Measurements from ENCODE around the gene SULT2B1.
"Not testable (repeated sequence)": the region's sequence is repeated elsewhere in the genome, so short reads cannot be mapped to it uniquely, and the experiment has no call there.

Gene SULT2B1

GRCh38 chr19:48624067-48624594 is 72.2 kb downstream of the SULT2B1 start:
- peak; percentile 97 for DNase-seq

- DNase-seq, result no peak
These were observed 73.1 kb downstream of the SULT2B1 start for GRCh38 chr19:48624791-48625723.

GRCh38 chr19:48625891-48626327 is 73.9 kb downstream of the SULT2B1 start:
- DNase-seq, result no peak

DNA sequence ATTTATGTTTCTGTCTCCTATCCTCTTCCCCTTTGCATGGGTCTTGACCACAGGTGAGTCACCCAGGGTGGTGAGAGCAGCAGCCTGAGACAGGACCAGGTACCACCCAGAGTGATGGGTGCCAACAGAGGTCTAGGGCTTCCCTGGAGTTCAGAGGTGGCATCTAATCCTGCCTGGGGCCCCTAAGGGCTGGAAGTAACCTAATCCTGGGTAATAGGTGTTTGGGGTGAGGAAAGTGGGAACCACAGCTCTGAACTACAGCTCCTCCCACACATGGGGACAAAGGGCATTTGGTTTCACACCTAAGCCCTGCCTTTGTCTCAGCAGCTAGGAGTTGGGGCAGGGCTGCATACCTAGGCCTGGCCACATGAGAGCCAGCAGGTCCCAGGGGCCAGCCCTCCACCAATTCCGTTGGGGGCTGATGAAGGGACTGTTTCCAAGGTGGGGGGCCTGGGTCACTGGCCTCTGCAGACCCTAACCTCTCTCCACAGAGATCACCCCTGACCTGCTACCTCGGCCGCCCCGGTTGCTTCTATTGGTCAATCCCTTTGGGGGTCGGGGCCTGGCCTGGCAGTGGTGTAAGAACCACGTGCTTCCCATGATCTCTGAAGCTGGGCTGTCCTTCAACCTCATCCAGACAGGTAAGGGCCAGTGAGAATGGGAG is 75.4 kb downstream of the SULT2B1 start:
- DNase-seq, result no peak

DNA sequence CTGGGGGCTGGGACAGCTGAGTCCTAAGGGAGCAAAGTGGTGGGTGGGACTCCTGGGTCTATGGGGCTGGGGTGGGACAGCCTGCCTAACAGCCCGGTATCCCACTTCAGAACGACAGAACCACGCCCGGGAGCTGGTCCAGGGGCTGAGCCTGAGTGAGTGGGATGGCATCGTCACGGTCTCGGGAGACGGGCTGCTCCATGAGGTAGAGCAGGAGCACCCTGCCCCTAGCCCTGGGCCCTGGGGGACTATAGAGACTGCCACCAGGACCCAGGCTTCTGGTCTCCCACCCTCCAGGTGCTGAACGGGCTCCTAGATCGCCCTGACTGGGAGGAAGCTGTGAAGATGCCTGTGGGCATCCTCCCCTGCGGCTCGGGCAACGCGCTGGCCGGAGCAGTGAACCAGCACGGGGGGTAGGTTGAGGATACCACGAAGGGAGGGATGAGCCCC is 75.9 kb downstream of the SULT2B1 start:
- no peak for DNase-seq

GRCh38 chr19:48628486-48629296 is 76.7 kb downstream of the SULT2B1 start:
- no peak for DNase-seq

GRCh38 chr19:48629297-48629598 is 77.3 kb downstream of the SULT2B1 start:
- no peak for DNase-seq

DNA sequence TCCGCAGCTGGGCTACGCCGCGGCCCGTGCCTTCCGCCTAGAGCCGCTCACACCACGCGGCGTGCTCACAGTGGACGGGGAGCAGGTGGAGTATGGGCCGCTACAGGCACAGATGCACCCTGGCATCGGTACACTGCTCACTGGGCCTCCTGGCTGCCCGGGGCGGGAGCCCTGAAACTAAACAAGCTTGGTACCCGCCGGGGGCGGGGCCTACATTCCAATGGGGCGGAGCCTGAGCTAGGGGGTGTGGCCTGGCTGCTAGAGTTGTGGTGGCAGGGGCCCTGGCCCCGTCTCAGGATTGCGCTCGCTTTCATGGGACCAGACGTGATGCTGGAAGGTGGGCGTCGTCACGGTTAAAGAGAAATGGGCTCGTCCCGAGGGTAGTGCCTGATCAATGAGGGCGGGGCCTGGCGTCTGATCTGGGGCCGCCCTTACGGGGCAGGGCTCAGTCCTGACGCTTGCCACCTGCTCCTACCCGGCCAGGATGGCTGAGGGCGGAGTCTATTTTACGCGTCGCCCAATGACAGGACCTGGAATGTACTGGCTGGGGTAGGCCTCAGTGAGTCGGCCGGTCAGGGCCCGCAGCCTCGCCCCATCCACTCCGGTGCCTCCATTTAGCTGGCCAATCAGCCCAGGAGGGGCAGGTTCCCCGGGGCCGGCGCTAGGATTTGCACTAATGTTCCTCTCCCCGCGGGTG is 77.8 kb downstream of the SULT2B1 start:
- DNase-seq, result no peak

DNA sequence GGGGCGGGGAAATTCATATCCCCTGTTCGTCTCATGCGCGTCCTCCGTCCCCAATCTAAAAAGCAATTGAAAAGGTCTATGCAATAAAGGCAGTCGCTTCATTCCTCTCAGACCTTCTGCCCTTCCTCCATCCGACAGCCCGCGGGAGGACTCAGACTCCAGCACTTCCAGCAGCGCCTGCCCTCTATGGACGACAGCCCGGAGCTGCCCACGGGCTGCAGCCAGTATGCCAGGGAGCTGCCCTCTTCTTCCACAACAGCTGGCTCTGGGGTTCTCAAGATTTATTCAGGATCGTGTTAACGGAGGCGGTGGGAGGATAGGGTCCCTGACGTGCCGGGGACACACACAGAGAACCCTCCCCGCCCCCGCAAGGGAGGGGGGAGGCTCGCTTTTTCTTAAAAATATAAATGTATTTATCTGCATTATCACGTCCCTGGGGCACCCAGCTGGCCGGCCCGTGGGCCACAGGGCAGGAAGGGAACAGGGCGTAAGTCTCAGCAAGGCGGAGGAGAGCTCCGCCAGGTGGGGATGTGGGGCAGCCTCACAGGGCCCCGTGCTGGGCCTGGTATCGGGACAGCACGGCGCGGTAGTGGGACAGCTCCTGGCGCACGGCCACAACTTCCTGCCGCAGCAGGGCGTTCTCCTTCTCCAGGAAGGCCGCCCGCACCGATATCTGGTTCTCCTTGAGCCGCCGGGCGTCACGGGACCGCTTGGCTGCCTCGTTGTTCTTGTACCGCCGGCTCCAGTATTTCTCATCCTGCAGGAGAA is 78.5 kb downstream of the SULT2B1 start:
- no peak for DNase-seq

DNA sequence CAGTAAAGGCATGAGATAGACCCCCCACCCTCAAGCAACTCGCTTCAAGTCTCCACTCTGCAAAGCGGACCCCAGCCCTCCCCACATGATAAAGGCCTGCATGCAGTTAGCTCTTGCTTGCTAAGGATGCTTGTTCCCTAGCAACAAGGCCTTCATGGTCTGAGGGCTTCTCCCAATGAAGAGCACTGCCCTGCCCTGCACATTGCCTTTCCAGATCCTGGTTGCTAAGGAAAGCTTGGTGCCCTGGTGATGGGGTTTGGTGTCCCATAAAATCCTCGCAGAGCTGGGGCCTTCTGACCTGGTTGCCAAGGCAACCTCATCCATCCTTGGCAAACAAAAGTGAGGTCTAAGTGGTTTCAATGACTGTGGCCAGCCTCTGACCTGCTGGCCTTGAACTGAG is 79.3 kb downstream of the SULT2B1 start:
- no peak for DNase-seq

- not testable (repeated sequence) for DNase-seq
These were observed 80.3 kb downstream of the SULT2B1 start for GRCh38 chr19:48632286-48632685.

- no peak for DNase-seq
These were observed 80.7 kb downstream of the SULT2B1 start for GRCh38 chr19:48632692-48633147.

DNA sequence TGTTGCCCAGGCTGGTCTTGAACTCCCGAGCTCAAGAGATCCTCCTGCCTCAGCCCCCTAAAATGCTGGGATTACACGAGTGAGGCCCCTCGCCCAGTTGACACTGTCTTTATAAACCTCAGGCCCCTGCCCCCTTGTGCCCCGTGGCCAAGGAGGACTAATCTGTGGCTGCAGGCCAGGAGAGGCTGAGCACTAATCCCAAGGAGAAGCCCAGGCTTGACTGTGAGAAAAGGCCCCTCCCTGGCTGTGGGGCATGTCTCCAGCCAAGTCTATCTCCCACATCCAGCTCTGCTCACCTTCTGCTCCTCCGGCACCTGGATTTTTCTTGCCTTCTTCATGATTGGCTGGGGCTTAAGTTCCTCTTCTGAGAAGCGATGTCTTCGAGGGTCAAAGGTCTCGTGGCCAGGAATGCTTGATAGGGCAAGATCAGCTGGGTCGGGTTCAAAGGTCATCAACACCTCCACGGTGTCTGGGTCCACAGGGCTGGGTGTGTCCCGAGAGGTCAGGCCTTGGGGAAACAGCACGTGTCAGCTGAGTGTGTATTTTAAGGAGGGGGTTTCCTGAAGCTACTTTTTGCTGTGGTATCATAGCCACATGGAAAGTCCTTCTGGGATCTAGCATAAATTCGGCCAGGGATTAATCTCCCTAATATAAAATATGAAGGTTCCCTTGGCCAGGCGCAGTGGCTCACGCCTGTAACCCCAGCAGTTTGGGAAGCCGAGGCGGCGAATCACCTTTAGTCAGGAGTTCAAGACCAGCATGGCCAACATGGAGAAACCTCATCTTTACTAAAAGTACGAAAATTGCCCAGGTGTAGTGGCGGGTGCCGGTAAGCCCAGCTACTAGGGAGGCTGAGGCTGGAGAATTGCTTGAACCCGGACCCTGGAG is 81.4 kb downstream of the SULT2B1 start:
- no peak for DNase-seq

DNA sequence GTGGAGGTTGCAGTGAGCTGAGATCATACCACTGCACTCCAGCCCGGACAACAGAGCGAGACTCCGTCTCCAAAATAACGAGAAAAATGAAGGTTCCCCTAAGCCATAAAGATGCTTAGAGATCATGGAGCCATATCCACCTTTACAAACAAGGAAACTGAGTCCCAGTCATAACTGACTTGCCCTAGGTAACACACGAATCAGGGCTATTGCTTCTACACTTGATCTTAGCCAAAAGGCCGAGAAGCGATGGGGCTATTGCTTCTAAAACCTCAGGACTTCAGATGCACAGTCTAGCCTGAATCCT is 82.0 kb downstream of the SULT2B1 start:
- DNase-seq, result no peak

- DNase-seq, result peak; percentile 98
These were observed 82.7 kb downstream of the SULT2B1 start for GRCh38 chr19:48634424-48635262.

DNA sequence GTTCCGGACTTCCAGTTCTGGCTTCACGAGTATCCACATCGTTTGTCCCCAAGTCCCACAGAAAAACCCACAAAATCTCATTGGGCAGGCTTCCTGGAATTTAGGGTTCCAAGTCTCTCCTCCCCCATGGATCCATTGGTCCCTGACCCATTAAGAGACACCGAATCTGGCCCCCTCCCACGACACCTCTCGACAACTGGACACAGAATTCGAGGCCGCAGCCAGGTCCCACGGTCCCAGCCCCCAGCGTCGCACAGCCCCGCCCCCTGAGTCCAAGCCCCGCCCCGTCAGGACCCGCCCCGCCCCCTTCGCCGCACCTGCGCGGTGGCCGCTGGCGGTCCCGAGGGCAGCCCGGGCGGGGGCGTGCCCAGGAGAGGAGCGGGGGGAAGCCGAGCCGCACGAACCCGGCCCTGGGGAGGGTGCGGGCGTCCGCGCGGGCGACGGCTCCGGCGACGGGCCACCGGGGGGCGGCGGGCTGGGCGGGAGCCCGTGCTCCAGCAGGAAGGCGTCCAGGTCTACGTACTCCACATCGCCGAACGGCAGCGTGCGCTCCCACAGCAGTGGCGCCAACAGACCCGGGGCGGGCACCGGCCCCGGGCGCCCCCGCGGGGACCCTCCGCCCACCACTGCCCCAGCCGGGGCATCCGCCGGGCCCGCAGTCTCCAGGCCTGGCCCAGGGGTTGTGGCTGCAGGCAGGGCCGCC is 83.4 kb downstream of the SULT2B1 start:
- DNase-seq, result peak; percentile 65

DNA sequence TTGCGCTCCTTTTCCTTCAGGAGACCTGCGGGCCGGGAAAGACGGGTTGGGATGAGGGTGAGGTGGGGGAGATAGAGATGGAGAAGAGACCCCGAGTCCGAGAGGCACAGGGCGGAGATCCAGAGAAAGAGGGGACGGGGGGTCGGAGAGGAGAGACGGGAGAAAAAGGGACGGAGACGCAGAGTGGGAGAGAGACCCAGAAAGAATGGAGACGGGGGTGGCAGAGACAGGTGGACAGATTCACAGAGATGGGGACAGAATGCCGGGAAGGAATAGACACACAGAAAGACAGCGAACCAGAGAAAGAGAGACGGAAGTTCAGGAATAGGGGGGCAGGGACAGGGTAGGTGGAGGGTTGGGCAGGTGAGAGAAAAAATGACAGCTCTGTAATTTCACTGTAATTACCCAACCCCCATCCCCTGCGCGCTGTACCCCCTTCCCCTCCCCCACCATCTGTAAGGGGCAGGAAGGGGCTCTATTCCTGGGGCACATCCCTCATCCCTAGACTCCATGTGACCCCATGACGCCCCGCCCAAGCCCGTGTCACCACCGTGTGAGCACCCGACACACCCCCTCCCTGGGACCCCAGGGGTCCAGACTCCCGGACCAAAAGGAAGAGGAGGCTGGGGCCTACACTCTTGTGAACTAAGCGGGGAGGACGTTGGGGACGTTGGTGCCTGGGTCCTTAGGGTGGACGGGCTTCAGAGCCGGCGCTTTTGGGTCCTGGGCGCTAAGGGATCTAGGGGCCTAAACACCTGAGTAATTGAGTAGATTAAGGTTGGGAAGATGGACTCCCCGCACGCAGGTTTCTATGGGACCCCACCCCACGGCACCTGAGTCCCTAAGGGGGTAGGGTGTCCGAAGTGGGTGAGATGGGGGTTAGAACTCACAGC is 84.2 kb downstream of the SULT2B1 start:
- no peak for DNase-seq

DNA sequence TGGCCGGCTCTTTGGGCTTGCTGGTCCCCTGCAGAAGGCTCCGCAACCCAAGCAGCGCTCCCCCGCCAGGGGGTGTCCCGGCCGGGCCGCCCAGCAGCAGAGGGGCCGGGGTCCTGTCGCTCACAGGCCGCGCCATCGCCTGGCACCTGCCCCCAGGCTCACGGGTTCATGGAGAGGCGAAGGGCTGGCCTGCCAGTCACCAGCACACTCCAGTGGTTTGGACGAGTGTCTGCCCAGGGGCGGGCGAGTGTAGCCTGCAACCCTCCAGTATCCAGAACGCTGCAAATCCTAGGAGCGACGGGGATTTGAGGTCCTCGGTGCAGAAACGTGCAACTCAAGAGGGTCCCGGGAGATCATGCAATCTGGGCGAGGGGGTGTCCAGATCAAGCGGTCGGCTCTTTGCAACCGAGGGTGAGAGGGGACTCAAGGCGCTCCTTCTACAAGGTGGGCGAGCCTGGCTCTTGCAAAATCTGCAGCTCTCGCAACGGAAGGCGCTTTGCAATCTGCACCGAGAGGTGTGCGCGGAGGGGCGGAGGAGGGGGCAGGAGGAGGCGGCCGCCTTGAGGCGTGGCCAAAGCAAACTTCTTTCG is 85.0 kb downstream of the SULT2B1 start, which contains the start of gene DBP:
DBP (minus strand) TSS at position 521 of the 590 bp plus-strand sequence; CDS start at position 136, 385 bp downstream.
- DNase-seq, result peak; percentile 46
